Stimulated activated CD8-positive, alpha-beta memory T cell treated with anti-CD3 and anti-CD28 coated beads, Interleukin-12 subunit alpha, Interleukin-12 subunit beta, amount 100 ng/mL, for 1 hour (primary cell): ENCODE results near the gene GRAP.
A peak's percentile ranks its signal among the peaks of the same experiment; 100 is the strongest.

Source experiments
- DNase-seq: peaks from one replicate; pipeline ENCODE4 v3.0.0-alpha.2; 2020; ENCODE audit warnings: low read depth

Gene GRAP

GRCh38 chr17:19017804-19018599, 28.8 kb downstream of the GRAP start:
- DNase-seq = no peak

GRCh38 chr17:19017401-19017800, 29.4 kb downstream of the GRAP start:
- DNase-seq = no peak

GRCh38 chr17:19016881-19017280, 29.9 kb downstream of the GRAP start:
- no peak for DNase-seq

GRCh38 chr17:19016297-19016696, 30.5 kb downstream of the GRAP start:
- no peak for DNase-seq

- DNase-seq = no peak
Measured at GRCh38 chr17:19015428-19015827, 31.3 kb downstream of the GRAP start.

GRCh38 chr17:19014628-19015215, 32.0 kb downstream of the GRAP start:
- no peak for DNase-seq

- DNase-seq = no peak
Measured at GRCh38 chr17:19013806-19014627, 32.7 kb downstream of the GRAP start.

- no peak for DNase-seq
Measured at GRCh38 chr17:19013226-19013625, 33.5 kb downstream of the GRAP start.

- DNase-seq = no peak
Measured at GRCh38 chr17:19012171-19013080, 34.3 kb downstream of the GRAP start.

- no peak for DNase-seq
Measured at GRCh38 chr17:19011581-19011980, 35.2 kb downstream of the GRAP start.

- no peak for DNase-seq
Measured at GRCh38 chr17:19010729-19011505, 35.8 kb downstream of the GRAP start.

GRCh38 chr17:19009970-19010369, 36.8 kb downstream of the GRAP start:
- DNase-seq = no peak

- DNase-seq = no peak
Measured at GRCh38 chr17:19006698-19007097, 40.1 kb downstream of the GRAP start.

GRCh38 chr17:19005789-19006430, 40.8 kb downstream of the GRAP start:
- no peak for DNase-seq

- no peak for DNase-seq
Measured at GRCh38 chr17:19005137-19005773, 41.5 kb downstream of the GRAP start.

GRCh38 chr17:19004421-19005136, 42.2 kb downstream of the GRAP start, which contains the start of gene FAM83G:
Gene FAM83G, minus strand, starts transcription at chr17:19004764. Its CDS starts 723 bp downstream, at chr17:19004041.
- peak; percentile 80 for DNase-seq

- DNase-seq = peak; percentile 35
Measured at GRCh38 chr17:19003543-19004420, 43.0 kb downstream of the GRAP start.
